IPS-18c (cell line): ENCODE measurements around the gene DUSP16.
"Not testable (repeated sequence)": the region's sequence is repeated elsewhere in the genome, so short reads cannot be mapped to it uniquely, and the experiment has no call there.

Source experiments
- H3K4me3 ChIP-seq: 2 replicates; pipeline ENCODE4 v1.7.0; 2013; ENCODE audit warnings: low read depth, mild to moderate bottlenecking, low read length, moderate library complexity; ENCODE audit not compliant: insufficient read depth
- H3K9me3 ChIP-seq: one replicate; pipeline ENCODE4 v1.6.1; 2013; ENCODE audit warnings: mild to moderate bottlenecking, low read length, moderate library complexity; ENCODE audit not compliant: control insufficient read depth, insufficient read depth

The DUSP16 gene

DNA sequence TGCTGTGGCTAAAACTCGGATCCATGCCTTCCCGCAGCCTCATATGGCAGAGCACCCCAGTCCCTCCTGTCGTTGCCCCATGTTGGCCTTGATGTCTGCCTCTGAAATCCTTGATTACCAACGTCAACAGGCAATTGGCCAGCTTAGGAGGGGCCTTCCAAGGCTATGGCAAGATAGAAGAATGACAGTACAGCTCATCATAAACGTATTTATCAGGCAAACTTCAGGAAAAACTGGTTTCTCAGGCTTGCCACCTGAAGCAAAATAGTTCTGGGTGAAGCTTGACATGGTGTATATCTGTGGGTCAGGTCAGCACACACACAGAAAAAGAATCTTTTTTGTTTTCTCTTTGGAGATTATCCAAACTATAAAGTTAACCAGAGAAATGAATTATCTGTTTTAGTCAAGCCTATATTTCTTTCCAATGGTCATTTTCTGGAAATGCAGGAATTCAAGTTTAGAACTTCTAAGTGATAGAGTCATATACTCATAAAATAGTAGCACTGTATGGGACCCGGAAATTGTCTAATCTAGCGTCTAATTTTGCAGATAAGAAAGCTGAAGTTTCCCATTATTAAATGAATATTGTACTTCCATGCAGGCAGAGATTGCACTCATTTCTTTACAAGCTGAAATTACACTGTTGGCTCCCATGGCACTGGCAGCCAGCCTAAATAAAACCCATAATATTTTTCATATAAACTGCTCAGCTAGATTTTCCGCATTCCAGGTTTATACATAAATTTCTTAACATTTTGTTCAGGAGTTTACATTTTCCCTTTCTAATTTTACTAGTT is 24.4 kb upstream of the DUSP16 start:
- Histone ChIP-seq H3K9me3 (no peaks in the 10 kb centered on the region), H3K4me3 (no peak overlapping the region)

- Histone ChIP-seq H3K4me3 (no peak overlapping the region), H3K9me3 (no peaks in the 10 kb centered on the region)
These were observed 22.6 kb upstream of the DUSP16 start for GRCh38 chr12:12585115-12585863.

DNA sequence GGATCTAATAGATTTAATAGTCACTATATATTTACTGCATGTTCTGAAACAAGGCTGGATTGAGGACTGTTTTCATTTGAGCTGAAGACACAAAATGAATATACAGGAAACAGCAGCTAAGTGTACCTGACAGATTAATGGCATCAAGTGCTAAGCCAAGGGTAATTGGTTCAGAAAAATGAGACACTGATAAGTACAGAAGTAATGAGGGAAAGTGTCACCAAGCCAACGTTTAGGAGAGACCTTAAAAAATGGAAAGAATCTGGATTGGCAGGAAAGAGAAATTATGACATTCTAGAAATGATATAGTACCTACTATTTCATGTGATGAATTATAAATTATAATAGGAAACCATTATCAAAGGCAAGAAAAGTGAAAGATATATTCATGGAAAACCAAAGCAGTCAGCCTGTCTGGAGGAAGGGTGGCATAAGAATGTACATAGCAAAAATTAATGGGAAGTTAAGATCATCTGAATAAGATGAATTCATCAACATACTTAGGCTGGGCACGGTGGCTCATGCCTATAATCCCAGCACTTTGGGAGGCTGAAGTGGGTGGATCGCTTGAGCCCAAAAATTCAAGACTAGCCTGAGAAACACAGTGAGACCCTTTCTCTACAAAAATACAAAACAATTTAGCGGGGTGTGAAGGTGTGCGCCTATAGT is 21.0 kb upstream of the DUSP16 start:
- no peaks in the 10 kb centered on the region for H3K9me3 ChIP-seq
- no peak overlapping the region for H3K4me3 ChIP-seq

DNA sequence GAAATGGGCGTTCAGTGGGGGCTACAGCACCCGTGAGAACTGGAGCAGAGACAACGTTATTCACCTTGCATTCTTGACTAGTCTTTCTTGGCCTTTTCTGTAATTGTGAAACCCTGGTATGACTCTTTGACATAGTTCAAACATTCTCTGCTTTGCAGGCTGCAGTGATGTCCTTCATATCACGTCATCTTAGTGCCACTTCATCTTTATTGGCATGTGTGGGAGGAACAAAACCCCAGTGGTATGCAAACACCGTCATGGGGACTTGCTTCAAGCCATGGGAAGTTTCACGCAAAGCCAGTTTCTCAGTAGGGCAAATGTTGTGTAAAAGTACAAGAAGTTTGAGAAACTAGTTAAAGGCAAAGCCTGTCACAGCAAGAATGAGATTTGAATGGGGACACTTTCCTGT is 20.2 kb upstream of the DUSP16 start:
- Histone ChIP-seq H3K4me3 (no peak overlapping the region), H3K9me3 (no peaks in the 10 kb centered on the region)

GRCh38 chr12:12582193-12582881 is 19.7 kb upstream of the DUSP16 start:
- H3K9me3 ChIP-seq: no peaks in the 10 kb centered on the region
- H3K4me3 ChIP-seq: no peak overlapping the region

DNA sequence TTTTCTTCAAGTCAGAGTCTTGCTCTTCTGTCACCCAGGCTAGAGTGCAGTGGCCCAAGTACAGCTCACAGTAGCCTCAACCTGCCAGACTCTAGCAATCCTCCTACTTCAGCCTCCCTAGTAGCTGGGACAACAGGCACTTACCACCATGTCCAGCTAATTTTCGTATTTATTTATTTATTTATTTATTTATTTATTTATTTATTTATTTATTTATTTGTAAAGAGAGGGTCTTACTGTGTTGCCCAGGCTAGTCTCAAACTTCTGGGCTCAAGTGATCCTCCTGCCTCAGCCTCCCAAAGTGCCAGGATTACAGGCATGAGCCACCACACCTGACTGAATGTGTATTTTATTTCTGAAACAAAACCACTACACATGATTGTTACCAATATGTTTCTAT is 18.1 kb upstream of the DUSP16 start:
- not testable (repeated sequence) for H3K9me3 ChIP-seq, H3K4me3 ChIP-seq

- Histone ChIP-seq H3K9me3 (no peaks in the 10 kb centered on the region), H3K4me3 (no peak overlapping the region)
These were observed 15.1 kb upstream of the DUSP16 start for GRCh38 chr12:12577786-12578185.

DNA sequence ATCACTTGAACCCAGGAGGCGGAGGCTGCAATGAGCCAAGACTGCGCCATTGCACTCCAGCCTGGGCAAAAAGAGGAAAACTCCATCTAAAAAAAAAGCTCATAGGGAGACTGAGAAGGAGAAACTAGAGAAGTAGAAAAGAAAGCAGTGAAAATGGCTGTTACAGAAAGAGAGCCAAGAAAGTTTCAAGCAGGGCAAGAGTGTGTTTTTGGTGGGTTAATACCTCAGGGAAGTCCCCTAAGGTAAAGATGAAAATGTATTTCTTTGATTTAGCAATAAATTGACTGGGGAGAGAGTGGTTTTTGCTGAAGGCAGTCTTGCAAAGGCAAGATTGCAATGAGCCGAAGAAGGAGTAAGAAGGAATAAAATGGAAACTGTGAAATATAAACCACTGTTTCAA is 10.0 kb upstream of the DUSP16 start:
- Histone ChIP-seq H3K4me3 (no peak overlapping the region), H3K9me3 (no peaks in the 10 kb centered on the region)

GRCh38 chr12:12565971-12566370 is 3.3 kb upstream of the DUSP16 start:
- not testable (repeated sequence) for H3K4me3 ChIP-seq, H3K9me3 ChIP-seq

- Histone ChIP-seq H3K4me3 (no peak overlapping the region), H3K9me3 (no peaks in the 10 kb centered on the region)
These were observed 2.2 kb upstream of the DUSP16 start for GRCh38 chr12:12564911-12565310.

- Histone ChIP-seq H3K9me3 (no peaks in the 10 kb centered on the region), H3K4me3 (peak overlapping the region; percentile 60)
These were observed 746 bp upstream of the DUSP16 start for GRCh38 chr12:12563290-12563928.

DNA sequence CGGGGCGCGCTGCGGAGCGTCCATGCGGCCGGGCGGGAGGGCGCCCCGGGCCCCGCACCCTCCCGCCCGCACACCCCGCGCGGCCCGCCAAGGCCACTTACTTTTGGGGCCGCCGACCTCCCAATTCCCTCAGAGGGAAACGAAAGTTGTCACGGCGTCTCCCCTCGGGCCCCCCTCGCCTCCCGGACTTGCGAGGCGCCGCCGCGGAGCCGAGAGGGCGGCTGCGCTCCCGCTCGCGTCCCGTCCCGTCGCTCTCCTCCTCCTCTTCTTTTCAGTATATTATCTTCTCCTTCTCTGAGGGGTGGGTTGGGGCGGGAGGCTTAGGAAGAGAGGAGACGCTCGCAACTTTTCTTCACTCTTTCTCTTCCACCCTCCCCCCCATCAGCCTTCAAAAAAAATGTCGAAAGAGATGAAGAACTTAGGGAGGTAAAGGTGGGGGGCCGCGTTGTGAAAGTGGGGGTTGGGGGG is 613 bp downstream of the DUSP16 start:
- no peaks in the 10 kb centered on the region for H3K9me3 ChIP-seq
- peak overlapping the region; percentile 73 for H3K4me3 ChIP-seq

- H3K4me3 ChIP-seq: peak overlapping the region; percentile 73
- no peaks in the 10 kb centered on the region for H3K9me3 ChIP-seq
These were observed 1.2 kb downstream of the DUSP16 start for GRCh38 chr12:12561371-12562015.

DNA sequence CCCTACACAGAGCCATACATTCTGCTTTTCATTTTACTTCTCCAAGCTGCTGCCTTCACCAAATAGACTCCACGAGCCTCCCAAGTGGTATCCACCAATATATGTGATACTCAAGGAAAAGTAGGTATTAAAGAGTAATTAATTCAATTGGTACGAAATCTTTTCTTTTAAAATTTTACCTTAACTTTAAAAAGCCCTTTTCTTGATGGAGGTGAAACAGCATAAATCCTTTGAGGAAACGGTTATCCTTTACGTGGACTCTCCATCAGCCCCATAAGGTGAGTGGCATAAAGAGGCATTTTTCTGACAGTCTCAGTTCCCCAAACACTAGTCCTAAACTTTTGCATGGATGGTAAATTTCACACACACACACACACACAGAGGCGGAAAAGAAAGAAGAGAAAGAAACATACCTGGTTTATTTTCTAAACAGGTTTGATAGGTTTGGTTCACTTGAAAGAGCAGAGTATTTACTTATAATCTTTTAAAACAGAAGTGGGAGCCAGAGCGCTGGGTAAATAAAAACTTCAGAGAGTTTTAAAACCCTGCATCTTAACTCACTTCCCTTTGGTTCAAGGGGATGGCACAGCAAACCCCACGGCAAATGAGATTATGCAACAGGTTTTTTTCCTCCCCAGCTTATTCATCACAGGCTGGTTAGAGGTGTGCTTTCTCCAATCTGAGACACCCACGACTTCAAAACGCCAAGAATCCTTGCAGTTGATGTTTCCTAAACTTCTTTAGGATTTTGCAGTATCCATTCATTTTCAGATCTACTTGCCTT is 1.9 kb downstream of the DUSP16 start:
- H3K9me3 ChIP-seq: no peaks in the 10 kb centered on the region
- peak overlapping the region; percentile 73 for H3K4me3 ChIP-seq

GRCh38 chr12:12559719-12560296 is 2.9 kb downstream of the DUSP16 start:
- H3K4me3 ChIP-seq: no peak overlapping the region
- H3K9me3 ChIP-seq: no peaks in the 10 kb centered on the region

DNA sequence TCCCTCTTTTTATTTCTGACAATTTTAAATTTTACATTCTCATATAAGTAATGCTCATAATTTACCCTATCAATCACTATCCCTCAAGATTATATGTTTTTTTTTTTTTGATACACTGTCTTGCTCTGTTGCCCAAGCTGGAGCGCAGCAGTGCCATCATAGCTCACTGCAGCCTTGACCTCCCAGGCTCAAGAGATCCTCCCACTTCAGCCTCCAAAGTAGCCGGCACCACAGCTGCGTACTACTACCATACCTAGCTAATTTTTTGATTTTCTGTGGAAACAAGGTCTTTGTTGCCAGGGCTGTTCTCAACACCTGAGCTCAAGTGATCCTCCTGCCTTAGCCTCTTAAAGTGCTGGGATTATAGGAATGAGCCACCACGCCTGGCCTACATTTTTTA is 4.4 kb downstream of the DUSP16 start:
- Histone ChIP-seq H3K9me3 (no peaks in the 10 kb centered on the region), H3K4me3 (no peak overlapping the region)
